Activated naive CD4-positive, alpha-beta T cell treated with anti-CD3 and anti-CD28 coated beads for 36 hours (primary cell): ENCODE measurements around the gene TEDC2. TPM values are rescaled to one million over a fixed set of nuclear protein-coding genes. Genes with fewer than 3 reads are reported as not detected.
"Not testable (repeated sequence)": the region's sequence is repeated elsewhere in the genome, so short reads cannot be mapped to it uniquely, and the experiment has no call there.

Experiments used
- CTCF ChIA-PET: fragments of 350-600 bp; sonication (Branson Sonifier 250); formaldehyde crosslinking; loops from one replicate; lab custom pipeline; 2021; ENCODE audit warnings: antibody characterized with exemption; lab: Charles Lee
- DNase-seq: peaks from one replicate; pipeline ENCODE4 v3.0.0-alpha.2; 2020
- H3K27ac Mint-ChIP-seq: one replicate; pipeline ENCODE4 v1.8.0; 2021; ENCODE audit warnings: mild to moderate bottlenecking, mixed read lengths
- H3K27me3 Mint-ChIP-seq: one replicate; pipeline ENCODE4 v1.8.0; 2021; ENCODE audit warnings: low read depth, mixed read lengths
- H3K36me3 Mint-ChIP-seq: one replicate; pipeline ENCODE4 v1.8.0; 2021; ENCODE audit warnings: low read depth, mixed read lengths
- H3K4me1 Mint-ChIP-seq: one replicate; pipeline ENCODE4 v1.8.0; 2021; ENCODE audit warnings: low read depth, mixed read lengths
- H3K4me3 Mint-ChIP-seq: one replicate; pipeline ENCODE4 v1.8.0; 2021; ENCODE audit warnings: mild to moderate bottlenecking, moderate library complexity, mixed read lengths
- H3K9me3 Mint-ChIP-seq: one replicate; pipeline ENCODE4 v1.8.0; 2021; ENCODE audit warnings: mixed read lengths
- intact Hi-C: fragments of 100-400 bp; cut with micrococcal nuclease; formaldehyde crosslinking; loops from one replicate; pipeline ENCODE4 v1.15.1; 2023
- total RNA-seq, 2 experiments: library from RNA; stranded (reverse); gene quantifications; one replicate each; pipeline ENCODE4 v1.2.3, GENCODE V29; 2021

The TEDC2 gene
- total RNA-seq, 2 experiments from 2014 or later: 24.2 to 24.8 TPM

DNA sequence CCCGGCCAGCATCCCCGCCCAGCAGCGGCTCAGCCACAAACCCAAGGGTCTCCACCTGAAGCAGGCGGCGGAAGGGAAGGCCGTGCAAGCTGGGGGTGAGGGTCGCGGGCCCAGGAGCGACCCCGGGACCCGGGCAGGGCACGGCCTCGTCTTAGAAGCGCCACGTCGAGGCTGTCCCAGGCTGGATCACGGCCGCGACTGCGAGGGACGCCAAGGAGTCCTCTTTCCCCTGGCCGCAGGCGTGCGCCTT lies 31.2 kb upstream of the TEDC2 start:
- H3K4me1 Mint-ChIP-seq: peaks cover 16% of the 10 kb centered on the region
- CTCF ChIA-PET: interaction anchor here (1.0 kb wide), 1 partner anchor 425 kb away, joined by 3 read pairs; no protein-coding TSS in a partner anchor
- H3K27ac Mint-ChIP-seq: peak overlapping the region; percentile 81
- no peak for DNase-seq
- H3K9me3 Mint-ChIP-seq: no peaks in the 10 kb centered on the region
- peak overlapping the region; percentile 87 for H3K4me3 Mint-ChIP-seq
- H3K27me3 Mint-ChIP-seq: peaks cover 4% of the 10 kb centered on the region
- peaks cover 35% of the 10 kb centered on the region for H3K36me3 Mint-ChIP-seq
- intact Hi-C loops: loop anchor here (1.0 to 10.0 kb wide), 8 partner anchors 44 to 273 kb away; partner anchors contain the start of genes ABCA3, ATP6V0C, BRICD5 and NTN3

DNA sequence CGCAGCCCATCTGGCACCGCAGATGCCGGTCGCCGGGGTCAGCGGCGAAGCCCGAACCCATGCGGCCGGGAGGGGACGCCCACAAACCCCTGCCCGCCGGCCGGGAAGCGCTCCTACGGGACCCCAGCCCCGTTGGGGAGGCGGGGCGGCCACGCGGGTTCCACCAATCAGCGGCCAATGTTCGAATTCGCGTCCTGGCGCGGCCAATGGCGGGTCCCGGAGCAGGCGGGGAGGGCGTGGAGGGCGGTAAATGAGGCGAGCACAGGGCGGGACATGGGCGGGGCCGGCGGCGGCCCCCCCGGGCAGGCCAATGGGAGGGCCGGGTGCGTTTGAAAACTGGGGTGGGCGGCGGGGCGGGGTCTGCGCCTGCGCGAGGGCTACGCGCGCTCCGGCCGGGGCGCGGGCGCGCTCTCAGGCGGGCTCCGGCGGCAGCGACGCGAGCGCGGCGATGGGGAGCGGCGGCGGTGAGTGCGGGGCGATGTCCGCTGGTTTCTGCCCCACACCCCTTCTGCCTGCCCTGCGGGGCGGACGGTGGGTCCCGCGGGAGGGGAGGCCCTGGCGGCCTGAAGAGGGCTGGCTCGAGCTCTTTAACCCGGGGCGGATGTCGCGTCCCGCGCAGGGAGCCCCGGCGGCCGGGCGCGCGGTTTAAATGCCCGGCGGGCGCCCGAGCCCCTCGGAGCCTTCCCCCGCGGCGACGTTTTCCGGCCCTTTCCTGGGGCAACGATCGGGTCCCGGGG lies 30.7 kb upstream of the TEDC2 start, which contains the start of gene CCNF:
CCNF (plus strand) TSS at position 414 of the 737 bp plus-strand sequence; CDS start at position 449, 35 bp downstream.
- Mint-ChIP-seq H3K27me3 (peaks cover 4% of the 10 kb centered on the region), H3K9me3 (no peaks in the 10 kb centered on the region), H3K4me3 (peak within 1 kb of the TSS; percentile 94), H3K27ac (peak within 1 kb of the TSS; percentile 81), H3K4me1 (peaks cover 16% of the 10 kb centered on the region), H3K36me3 (peaks cover 38% of the 10 kb centered on the region)
- peak; percentile 98 for DNase-seq
- CTCF ChIA-PET: interaction anchor here (1.0 kb wide), 1 partner anchor 425 kb away, joined by 3 read pairs; no protein-coding TSS in a partner anchor
- intact Hi-C loops: loop anchor here (1.0 to 10.0 kb wide), 7 partner anchors 43 to 274 kb away; partner anchors contain the start of genes ATP6V0C, BRICD5, NTN3 and PGP

DNA sequence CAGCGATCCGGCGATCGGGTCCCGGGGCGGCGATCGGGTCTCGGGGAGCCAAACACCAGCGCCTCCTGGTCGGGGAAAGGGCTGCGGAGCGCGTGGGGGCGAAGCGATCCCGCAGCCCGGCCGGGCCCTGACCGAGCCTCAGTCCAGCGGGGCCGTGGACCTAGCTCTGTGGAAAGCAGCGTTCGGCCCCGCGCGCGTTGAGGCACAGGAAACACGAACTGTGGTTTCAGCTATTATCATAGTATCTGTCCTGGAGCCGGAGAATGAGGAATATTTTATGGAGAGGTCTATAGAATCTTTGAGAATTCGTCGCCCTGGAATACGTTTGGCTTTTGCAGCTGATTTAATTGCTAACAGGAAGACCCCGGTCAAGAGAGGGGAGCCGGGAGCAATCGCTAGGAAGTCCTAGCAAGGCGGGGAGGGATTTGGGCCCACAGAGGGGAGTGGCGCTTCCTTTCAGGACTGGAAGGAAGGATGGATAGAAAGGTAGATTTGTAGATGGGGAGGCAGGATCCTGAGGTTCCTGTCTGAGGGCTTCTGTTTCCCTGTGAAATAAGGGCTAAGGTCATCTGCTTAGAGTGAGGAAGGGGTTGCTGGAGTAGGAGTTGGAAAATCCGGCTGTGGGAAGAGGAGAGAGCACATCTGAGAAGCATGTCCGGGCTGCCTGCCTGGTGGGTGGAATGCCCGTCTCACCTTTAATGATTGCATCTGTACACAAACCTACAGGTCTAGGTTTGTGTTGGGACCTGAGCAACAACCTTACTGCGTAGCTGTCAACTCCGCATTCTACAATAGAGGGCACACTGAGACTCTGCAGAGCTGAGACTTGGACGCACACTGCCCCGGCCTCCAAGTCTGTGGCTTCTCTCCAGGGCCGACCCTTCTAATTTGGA lies 29.9 kb upstream of the TEDC2 start:
- intact Hi-C loops: loop anchor here (1.0 to 10.0 kb wide), 7 partner anchors 42 to 275 kb away; partner anchors contain the start of genes ATP6V0C, BRICD5, NTN3 and PGP
- Mint-ChIP-seq H3K4me3 (peak overlapping the region; percentile 94), H3K36me3 (peaks cover 42% of the 10 kb centered on the region), H3K27ac (peak overlapping the region; percentile 26), H3K9me3 (no peaks in the 10 kb centered on the region), H3K27me3 (peaks cover 4% of the 10 kb centered on the region), H3K4me1 (peaks cover 16% of the 10 kb centered on the region)
- CTCF ChIA-PET: interaction anchor here (0.6 kb wide), 1 partner anchor 12 kb away, joined by 3 read pairs; no protein-coding TSS in a partner anchor
- DNase-seq: no peak

DNA sequence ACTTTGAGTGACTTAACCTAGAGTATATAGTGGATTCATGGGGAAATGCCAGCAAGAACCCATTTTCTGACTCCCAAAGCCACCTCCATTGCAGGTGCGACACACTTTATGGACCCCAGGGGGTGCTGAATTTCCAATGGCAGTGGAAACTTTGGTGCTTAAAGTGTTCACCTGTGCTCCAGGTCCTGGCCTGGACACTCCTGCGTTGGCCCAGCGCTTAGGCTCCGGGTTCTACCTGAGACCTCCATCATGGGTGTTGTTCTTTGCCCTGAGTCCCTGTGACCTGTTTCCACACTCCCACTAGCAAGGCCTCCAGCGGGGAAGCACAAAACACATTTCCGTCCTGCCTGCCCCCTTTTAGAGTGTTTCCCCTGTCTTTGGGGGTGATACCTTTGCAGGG lies 27.6 kb upstream of the TEDC2 start:
- H3K27ac Mint-ChIP-seq: no peak overlapping the region
- intact Hi-C loops: no loop called here
- no peaks in the 10 kb centered on the region for H3K9me3 Mint-ChIP-seq
- no peak overlapping the region for H3K4me3 Mint-ChIP-seq
- CTCF ChIA-PET: interaction anchor here (1.1 kb wide), 1 partner anchor 69 kb away, joined by 3 read pairs; no protein-coding TSS in a partner anchor
- H3K27me3 Mint-ChIP-seq: peaks cover 4% of the 10 kb centered on the region
- DNase-seq: no peak
- peaks cover 16% of the 10 kb centered on the region for H3K4me1 Mint-ChIP-seq
- H3K36me3 Mint-ChIP-seq: peaks cover 59% of the 10 kb centered on the region

GRCh38 chr16:2432801-2433505 lies 27.0 kb upstream of the TEDC2 start:
- H3K27me3 Mint-ChIP-seq: peaks cover 4% of the 10 kb centered on the region
- peaks cover 16% of the 10 kb centered on the region for H3K4me1 Mint-ChIP-seq
- H3K9me3 Mint-ChIP-seq: no peaks in the 10 kb centered on the region
- H3K27ac Mint-ChIP-seq: no peak overlapping the region
- DNase-seq: no peak
- CTCF ChIA-PET: interaction anchor here (1.1 kb wide), 1 partner anchor 68 kb away, joined by 3 read pairs; no protein-coding TSS in a partner anchor
- no peak overlapping the region for H3K4me3 Mint-ChIP-seq
- intact Hi-C loops: no loop called here
- H3K36me3 Mint-ChIP-seq: peaks cover 64% of the 10 kb centered on the region

DNA sequence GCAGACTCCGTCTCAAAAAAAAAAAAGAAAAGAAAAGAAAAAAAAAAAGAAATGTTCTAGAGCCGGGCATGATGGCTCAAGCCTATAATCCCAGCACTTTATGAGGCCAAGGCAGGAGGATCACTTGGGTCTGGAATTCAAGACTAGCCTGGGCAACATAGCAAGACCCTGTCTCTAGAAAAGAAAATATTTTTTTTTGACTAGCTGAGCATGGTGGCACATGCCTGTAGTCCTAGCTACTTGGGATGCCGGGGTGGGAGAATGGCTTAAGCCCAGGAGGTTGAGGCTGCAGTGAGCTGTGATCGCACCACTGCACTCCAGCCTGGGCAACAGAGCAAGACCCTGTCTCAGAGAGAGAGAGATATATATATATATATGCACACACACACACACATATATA lies 24.7 kb upstream of the TEDC2 start:
- H3K4me3 Mint-ChIP-seq, H3K27ac Mint-ChIP-seq, H3K27me3 Mint-ChIP-seq, DNase-seq, H3K9me3 Mint-ChIP-seq, intact Hi-C loops: not testable (repeated sequence)
- Mint-ChIP-seq H3K4me1 (peaks cover 13% of the 10 kb centered on the region), H3K36me3 (peaks cover 70% of the 10 kb centered on the region)
- CTCF ChIA-PET: interaction anchor here (0.6 kb wide), 2 partner anchors 39 to 485 kb away, joined by 3 read pairs; no protein-coding TSS in a partner anchor

DNA sequence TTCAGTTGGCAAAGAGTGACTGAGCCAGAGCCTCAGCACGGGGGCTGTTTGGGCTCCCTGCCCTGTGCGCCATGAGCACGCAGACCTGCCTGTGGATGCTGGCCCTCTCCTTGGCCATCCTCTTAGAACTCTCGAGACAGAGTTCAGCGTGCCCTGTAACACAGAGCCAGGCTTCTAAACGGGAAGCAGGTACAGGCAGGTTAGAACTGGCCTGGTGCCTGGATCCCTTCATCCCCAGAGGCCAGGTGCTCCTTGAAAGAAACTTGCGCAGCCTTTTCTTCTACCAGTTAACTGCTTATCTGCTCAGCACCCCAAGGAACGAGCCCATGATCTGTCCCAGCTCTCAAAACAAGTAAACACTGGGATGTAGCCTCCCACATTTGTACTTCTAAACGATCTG lies 23.8 kb upstream of the TEDC2 start:
- DNase-seq: no peak
- Mint-ChIP-seq H3K4me1 (peaks cover 6% of the 10 kb centered on the region), H3K27me3 (no peaks in the 10 kb centered on the region), H3K27ac (no peak overlapping the region), H3K4me3 (no peak overlapping the region), H3K36me3 (peaks cover 64% of the 10 kb centered on the region), H3K9me3 (no peaks in the 10 kb centered on the region)
- CTCF ChIA-PET: no interaction called here
- intact Hi-C loops: no loop called here

- CTCF ChIA-PET: interaction anchor here (0.5 kb wide), 1 partner anchor 145 kb away, joined by 5 read pairs; no protein-coding TSS in a partner anchor
- Mint-ChIP-seq H3K4me3 (no peak overlapping the region), H3K9me3 (no peaks in the 10 kb centered on the region), H3K4me1 (peaks cover 6% of the 10 kb centered on the region), H3K36me3 (peaks cover 59% of the 10 kb centered on the region), H3K27ac (no peak overlapping the region), H3K27me3 (no peaks in the 10 kb centered on the region)
- peak; percentile 2 for DNase-seq
- intact Hi-C loops: no loop called here
Observed at GRCh38 chr16:2437032-2437790, 22.7 kb upstream of the TEDC2 start.

- Mint-ChIP-seq H3K4me3 (no peak overlapping the region), H3K27me3 (no peaks in the 10 kb centered on the region), H3K36me3 (peaks cover 51% of the 10 kb centered on the region), H3K4me1 (peaks cover 6% of the 10 kb centered on the region), H3K27ac (no peak overlapping the region), H3K9me3 (no peaks in the 10 kb centered on the region)
- intact Hi-C loops: no loop called here
- no peak for DNase-seq
- CTCF ChIA-PET: no interaction called here
Observed at GRCh38 chr16:2438121-2438520, 21.8 kb upstream of the TEDC2 start.

GRCh38 chr16:2439598-2439997 lies 20.3 kb upstream of the TEDC2 start:
- no peaks in the 10 kb centered on the region for H3K9me3 Mint-ChIP-seq
- no peak overlapping the region for H3K27ac Mint-ChIP-seq
- intact Hi-C loops: no loop called here
- H3K27me3 Mint-ChIP-seq: no peaks in the 10 kb centered on the region
- DNase-seq: no peak
- CTCF ChIA-PET: no interaction called here
- no peak overlapping the region for H3K4me3 Mint-ChIP-seq
- H3K4me1 Mint-ChIP-seq: peaks cover 6% of the 10 kb centered on the region
- peaks cover 44% of the 10 kb centered on the region for H3K36me3 Mint-ChIP-seq

- not testable (repeated sequence) for H3K27me3 Mint-ChIP-seq
- peaks cover 46% of the 10 kb centered on the region for H3K36me3 Mint-ChIP-seq
- CTCF ChIA-PET: interaction anchor here (0.7 to 1.6 kb wide), 2 partner anchors 9 to 16 kb away, joined by 3 to 4 read pairs; no protein-coding TSS in a partner anchor
Observed at GRCh38 chr16:2441143-2441804, 18.6 kb upstream of the TEDC2 start.

More at GRCh38 chr16:2441143-2441804, 18.6 kb upstream of the TEDC2 start:
- intact Hi-C loops, H3K4me3 Mint-ChIP-seq, DNase-seq, H3K27ac Mint-ChIP-seq, H3K9me3 Mint-ChIP-seq, H3K4me1 Mint-ChIP-seq: not testable (repeated sequence)
